Muscle of leg (tissue), 11 donors: ENCODE results near the gene UCN3. TPM values are rescaled to one million over a fixed set of nuclear protein-coding genes. Genes with fewer than 3 reads are reported as not detected.
A peak's percentile ranks its signal among the peaks of the same experiment; 100 is the strongest.

Experiments used
- DNase-seq: peaks from one replicate; pipeline ENCODE4 v3.0.0; 2013
- H3K27ac ChIP-seq: one replicate; pipeline ENCODE4 v1.5.1; 2013; ENCODE audit warnings: mild to moderate bottlenecking, low read length, control low read depth
- H3K27me3 ChIP-seq: one replicate; pipeline ENCODE4 v1.6.1; 2013; ENCODE audit warnings: low read length; ENCODE audit not compliant: control insufficient read depth, insufficient read depth
- H3K36me3 ChIP-seq: one replicate; pipeline ENCODE4 v1.6.1; 2013; ENCODE audit warnings: low read length; ENCODE audit not compliant: control insufficient read depth, insufficient read depth
- H3K4me1 ChIP-seq: one replicate; pipeline ENCODE4 v1.6.1; 2013; ENCODE audit warnings: low read length; ENCODE audit not compliant: control insufficient read depth, insufficient read depth
- H3K4me3 ChIP-seq: one replicate; pipeline ENCODE4 v1.5.1; 2013; ENCODE audit warnings: low read length, control low read depth
- H3K9me3 ChIP-seq: replicated peaks from 2 replicates; pipeline ENCODE4 v1.6.1; 2013; ENCODE audit warnings: low read depth, low read length; ENCODE audit not compliant: control insufficient read depth
- WGBS: methylation state at CpG from one replicate; pipeline ENCODE4 v1.1.5; 2013; ENCODE audit warnings: missing lambda C conversion rate; ENCODE audit not compliant: insufficient coverage; 5-methylcytosine and 5-hydroxymethylcytosine counted together
- polyA plus RNA-seq, 8 donors: library from polyadenylated mRNA; unstranded; fragments of 120-200 nt; gene quantifications; one replicate each; pipeline versions ENCODE4 v1.2.1 to v1.2.3, GENCODE V29; 2013; ENCODE audit warnings: inconsistent platforms in 1 of 8, low replicate concordance in 1 of 8; ENCODE audit not compliant: insufficient read length in 8 of 8, insufficient read depth in 1 of 8
- total RNA-seq: library from RNA; stranded (reverse); fragments of 120-200 nt; gene quantifications from one replicate; pipeline ENCODE4 v1.2.4, GENCODE V29; 2013

Gene UCN3
- total and polyA plus RNA-seq, 9 donors: 0.12 to 0.27 TPM; not detected in 7

- WGBS: 42% methylated on average over 2 of the region's 4 CpGs
- Histone ChIP-seq H3K27ac (no peak overlapping the region), H3K4me3 (no peak overlapping the region), H3K36me3 (no peaks in the 10 kb centered on the region), H3K4me1 (no peaks in the 10 kb centered on the region), H3K27me3 (no peaks in the 10 kb centered on the region), H3K9me3 (no peaks in the 10 kb centered on the region)
- DNase-seq: peak; percentile 23
These were observed 21.2 kb upstream of the UCN3 start for GRCh38 chr10:5343561-5343960.

GRCh38 chr10:5343979-5344378, 20.8 kb upstream of the UCN3 start:
- no peaks in the 10 kb centered on the region for H3K36me3 ChIP-seq
- no peaks in the 10 kb centered on the region for H3K9me3 ChIP-seq
- H3K27me3 ChIP-seq: no peaks in the 10 kb centered on the region
- H3K27ac ChIP-seq: no peak overlapping the region
- no peak overlapping the region for H3K4me3 ChIP-seq
- peak; percentile 29 for DNase-seq
- WGBS: 75% methylated on average over 2 of the region's 4 CpGs
- no peaks in the 10 kb centered on the region for H3K4me1 ChIP-seq

GRCh38 chr10:5344746-5345145, 20.0 kb upstream of the UCN3 start:
- Histone ChIP-seq H3K27ac (no peak overlapping the region), H3K4me3 (no peak overlapping the region), H3K9me3 (no peaks in the 10 kb centered on the region), H3K27me3 (no peaks in the 10 kb centered on the region), H3K4me1 (no peaks in the 10 kb centered on the region), H3K36me3 (no peaks in the 10 kb centered on the region)
- DNase-seq: no peak

GRCh38 chr10:5346881-5347280, 17.9 kb upstream of the UCN3 start:
- H3K4me3 ChIP-seq: no peak overlapping the region
- H3K9me3 ChIP-seq: no peaks in the 10 kb centered on the region
- H3K27me3 ChIP-seq: no peaks in the 10 kb centered on the region
- H3K27ac ChIP-seq: no peak overlapping the region
- no peaks in the 10 kb centered on the region for H3K4me1 ChIP-seq
- WGBS: 100% methylated on average over 1 of the region's 4 CpGs
- no peaks in the 10 kb centered on the region for H3K36me3 ChIP-seq
- DNase-seq: no peak

GRCh38 chr10:5349362-5349761, 15.4 kb upstream of the UCN3 start:
- H3K27me3 ChIP-seq: no peaks in the 10 kb centered on the region

GRCh38 chr10:5354068-5354467, 10.7 kb upstream of the UCN3 start:
- Histone ChIP-seq H3K27me3 (no peaks in the 10 kb centered on the region), H3K4me1 (peaks cover 3% of the 10 kb centered on the region), H3K27ac (no peak overlapping the region), H3K36me3 (no peaks in the 10 kb centered on the region), H3K4me3 (no peak overlapping the region), H3K9me3 (no peaks in the 10 kb centered on the region)
- DNase-seq: no peak
- no CpG with 5 or more reads among the region's 3 CpGs for WGBS

More at GRCh38 chr10:5349362-5349761, 15.4 kb upstream of the UCN3 start:
- Histone ChIP-seq H3K4me3 (no peak overlapping the region), H3K36me3 (no peaks in the 10 kb centered on the region), H3K27ac (no peak overlapping the region), H3K9me3 (no peaks in the 10 kb centered on the region), H3K4me1 (no peaks in the 10 kb centered on the region)
- no CpG with 5 or more reads among the region's 2 CpGs for whole genome bisulfite sequencing
- DNase-seq: no peak

- 72% methylated on average over 2 of the region's 6 CpGs for WGBS
- Histone ChIP-seq H3K27me3 (no peaks in the 10 kb centered on the region), H3K9me3 (no peaks in the 10 kb centered on the region), H3K27ac (no peak overlapping the region), H3K4me3 (no peak overlapping the region), H3K36me3 (no peaks in the 10 kb centered on the region), H3K4me1 (peaks cover 5% of the 10 kb centered on the region)
- no peak for DNase-seq
These were observed 9.0 kb upstream of the UCN3 start for GRCh38 chr10:5355594-5356301.

- no peaks in the 10 kb centered on the region for H3K36me3 ChIP-seq
- H3K4me3 ChIP-seq: no peak overlapping the region
- H3K4me1 ChIP-seq: peaks cover 5% of the 10 kb centered on the region
- no CpG with 5 or more reads among the region's 4 CpGs for WGBS
- no peak for DNase-seq
- no peaks in the 10 kb centered on the region for H3K9me3 ChIP-seq
- no peak overlapping the region for H3K27ac ChIP-seq
- H3K27me3 ChIP-seq: no peaks in the 10 kb centered on the region
These were observed 8.4 kb upstream of the UCN3 start for GRCh38 chr10:5356302-5356763.

GRCh38 chr10:5360318-5360915, 4.3 kb upstream of the UCN3 start:
- Histone ChIP-seq H3K9me3 (no peaks in the 10 kb centered on the region), H3K36me3 (no peaks in the 10 kb centered on the region), H3K27me3 (peaks cover 9% of the 10 kb centered on the region), H3K4me1 (peaks cover 15% of the 10 kb centered on the region), H3K4me3 (no peak overlapping the region), H3K27ac (no peak overlapping the region)
- WGBS: 44% methylated on average over 3 of the region's 7 CpGs
- peak; percentile 16 for DNase-seq

GRCh38 chr10:5361966-5362365, 2.8 kb upstream of the UCN3 start:
- WGBS: 100% methylated on average over 1 of the region's 4 CpGs
- DNase-seq: no peak
- peaks cover 12% of the 10 kb centered on the region for H3K27me3 ChIP-seq
- H3K4me3 ChIP-seq: no peak overlapping the region
- peaks cover 15% of the 10 kb centered on the region for H3K4me1 ChIP-seq
- H3K27ac ChIP-seq: no peak overlapping the region
- H3K9me3 ChIP-seq: no peaks in the 10 kb centered on the region
- H3K36me3 ChIP-seq: no peaks in the 10 kb centered on the region
